ENCODE results near the gene LRRC34. TPM values are rescaled to one million over a fixed set of nuclear protein-coding genes. Genes with fewer than 3 reads are reported as not detected.

Gene LRRC34
- total and polyA plus RNA-seq, 10 of the 15 experiments (the other 5 are each of a cell fraction or from before 2014, with no cell fraction given), result 0.24 to 3.7 (median 1.7) TPM

GRCh38 chr3:169774186-169774585, 38.5 kb downstream of the LRRC34 start (continued):
- TF ChIP-seq, protein P1, sequence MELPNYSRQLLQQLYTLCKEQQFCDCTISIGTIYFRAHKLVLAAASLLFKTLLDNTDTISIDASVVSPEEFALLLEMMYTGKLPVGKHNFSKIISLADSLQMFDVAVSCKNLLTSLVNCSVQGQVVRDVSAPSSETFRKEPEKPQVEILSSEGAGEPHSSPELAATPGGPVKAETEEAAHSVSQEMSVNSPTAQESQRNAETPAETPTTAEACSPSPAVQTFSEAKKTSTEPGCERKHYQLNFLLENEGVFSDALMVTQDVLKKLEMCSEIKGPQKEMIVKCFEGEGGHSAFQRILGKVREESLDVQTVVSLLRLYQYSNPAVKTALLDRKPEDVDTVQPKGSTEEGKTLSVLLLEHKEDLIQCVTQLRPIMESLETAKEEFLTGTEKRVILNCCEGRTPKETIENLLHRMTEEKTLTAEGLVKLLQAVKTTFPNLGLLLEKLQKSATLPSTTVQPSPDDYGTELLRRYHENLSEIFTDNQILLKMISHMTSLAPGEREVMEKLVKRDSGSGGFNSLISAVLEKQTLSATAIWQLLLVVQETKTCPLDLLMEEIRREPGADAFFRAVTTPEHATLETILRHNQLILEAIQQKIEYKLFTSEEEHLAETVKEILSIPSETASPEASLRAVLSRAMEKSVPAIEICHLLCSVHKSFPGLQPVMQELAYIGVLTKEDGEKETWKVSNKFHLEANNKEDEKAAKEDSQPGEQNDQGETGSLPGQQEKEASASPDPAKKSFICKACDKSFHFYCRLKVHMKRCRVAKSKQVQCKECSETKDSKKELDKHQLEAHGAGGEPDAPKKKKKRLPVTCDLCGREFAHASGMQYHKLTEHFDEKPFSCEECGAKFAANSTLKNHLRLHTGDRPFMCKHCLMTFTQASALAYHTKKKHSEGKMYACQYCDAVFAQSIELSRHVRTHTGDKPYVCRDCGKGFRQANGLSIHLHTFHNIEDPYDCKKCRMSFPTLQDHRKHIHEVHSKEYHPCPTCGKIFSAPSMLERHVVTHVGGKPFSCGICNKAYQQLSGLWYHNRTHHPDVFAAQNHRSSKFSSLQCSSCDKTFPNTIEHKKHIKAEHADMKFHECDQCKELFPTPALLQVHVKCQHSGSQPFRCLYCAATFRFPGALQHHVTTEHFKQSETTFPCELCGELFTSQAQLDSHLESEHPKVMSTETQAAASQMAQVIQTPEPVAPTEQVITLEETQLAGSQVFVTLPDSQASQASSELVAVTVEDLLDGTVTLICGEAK (IDR thresholded peaks at IDR 0.05; ENCODE audit: borderline replicate concordance), result no peak
- TF ChIP-seq BCL3 (IDR thresholded peaks at IDR 0.05; ENCODE audit: borderline replicate concordance, insufficient read depth, low read depth, low read length, poor library complexity, severe bottlenecking), result no peak
- no peak for TF ChIP-seq ZBED1 (IDR thresholded peaks at IDR 0.05; ENCODE audit: borderline replicate concordance)
